SU-DHL-6 (cell line): ENCODE measurements around the gene KDM4B.

Experiments
- EZH2phosphoT487 ChIP-seq: fragments of 200-600 bp; sonication (generic), shearing (Covaris generic); conservative IDR thresholded peaks from 2 replicates; pipeline ENCODE4 v1.6.1; 2018; ENCODE audit warnings: mild to moderate bottlenecking, antibody characterized with exemption, low read length, moderate library complexity, mixed read lengths
- TF ChIP-seq, protein P1 (sequence below): fragments of 200-600 bp; sonication (generic); IDR thresholded peaks from one replicate; pipeline ENCODE4 v1.5.1; 2017; ENCODE audit warnings: antibody characterized with exemption, mild to moderate bottlenecking, low read length, moderate library complexity; ENCODE audit not compliant: insufficient read depth, poor library complexity, severe bottlenecking

DNA sequence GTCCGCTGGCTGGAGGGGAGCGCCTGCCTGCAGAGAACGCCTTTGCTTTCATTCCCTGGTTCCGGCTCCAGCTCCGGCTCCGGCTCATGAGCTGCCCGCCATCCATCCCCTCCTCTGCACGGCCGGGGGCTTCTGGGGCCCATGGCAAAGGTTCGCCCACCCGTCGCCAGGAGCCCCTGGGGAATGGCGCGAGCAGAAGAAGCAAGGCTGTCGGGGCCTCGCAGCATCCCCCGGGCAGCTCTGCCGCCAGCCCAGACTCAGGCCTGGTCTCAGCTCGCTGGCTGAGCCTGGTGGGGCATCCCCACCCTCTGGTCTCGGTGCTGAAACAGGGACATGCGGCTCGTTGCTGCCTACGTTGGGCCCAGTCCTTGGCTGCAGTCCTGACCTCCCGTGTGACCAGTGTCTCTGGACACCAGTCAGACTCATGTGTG lies 96.8 kb downstream of the KDM4B start:
- TF ChIP-seq, protein P1, sequence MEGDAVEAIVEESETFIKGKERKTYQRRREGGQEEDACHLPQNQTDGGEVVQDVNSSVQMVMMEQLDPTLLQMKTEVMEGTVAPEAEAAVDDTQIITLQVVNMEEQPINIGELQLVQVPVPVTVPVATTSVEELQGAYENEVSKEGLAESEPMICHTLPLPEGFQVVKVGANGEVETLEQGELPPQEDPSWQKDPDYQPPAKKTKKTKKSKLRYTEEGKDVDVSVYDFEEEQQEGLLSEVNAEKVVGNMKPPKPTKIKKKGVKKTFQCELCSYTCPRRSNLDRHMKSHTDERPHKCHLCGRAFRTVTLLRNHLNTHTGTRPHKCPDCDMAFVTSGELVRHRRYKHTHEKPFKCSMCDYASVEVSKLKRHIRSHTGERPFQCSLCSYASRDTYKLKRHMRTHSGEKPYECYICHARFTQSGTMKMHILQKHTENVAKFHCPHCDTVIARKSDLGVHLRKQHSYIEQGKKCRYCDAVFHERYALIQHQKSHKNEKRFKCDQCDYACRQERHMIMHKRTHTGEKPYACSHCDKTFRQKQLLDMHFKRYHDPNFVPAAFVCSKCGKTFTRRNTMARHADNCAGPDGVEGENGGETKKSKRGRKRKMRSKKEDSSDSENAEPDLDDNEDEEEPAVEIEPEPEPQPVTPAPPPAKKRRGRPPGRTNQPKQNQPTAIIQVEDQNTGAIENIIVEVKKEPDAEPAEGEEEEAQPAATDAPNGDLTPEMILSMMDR: no peak
- no peak for TF ChIP-seq EZH2phosphoT487
